IgD-negative memory B cell (primary cell): ENCODE results near the gene PLEKHA6. TPM values are rescaled to one million over a fixed set of nuclear protein-coding genes. Genes with fewer than 3 reads are reported as not detected.
A peak's percentile ranks its signal among the peaks of the same experiment; 100 is the strongest.
"Not testable (repeated sequence)": the region's sequence is repeated elsewhere in the genome, so short reads cannot be mapped to it uniquely, and the experiment has no call there.

Source experiments
- H3K27ac Mint-ChIP-seq, 3 donors: one replicate each; pipeline ENCODE4 v1.8.0; 2020 to 2022; ENCODE audit warnings: mild to moderate bottlenecking in 3 of 3, mixed read lengths in 3 of 3, moderate library complexity in 1 of 3
- H3K27me3 Mint-ChIP-seq: one replicate; pipeline ENCODE4 v1.8.0; 2021; ENCODE audit warnings: mixed read lengths
- H3K36me3 Mint-ChIP-seq: one replicate; pipeline ENCODE4 v1.8.0; 2020; ENCODE audit warnings: mild to moderate bottlenecking, mixed read lengths
- H3K4me1 Mint-ChIP-seq, 3 donors: one replicate each; pipeline ENCODE4 v1.8.0; 2020 to 2022; ENCODE audit warnings: mixed read lengths in 3 of 3, mild to moderate bottlenecking in 1 of 3
- H3K4me3 Mint-ChIP-seq, 4 donors: one replicate each; pipeline ENCODE4 v1.8.0; 2020 to 2022; ENCODE audit warnings: mild to moderate bottlenecking in 4 of 4, mixed read lengths in 4 of 4, moderate library complexity in 3 of 4
- H3K9me3 Mint-ChIP-seq, 3 donors: one replicate each; pipeline ENCODE4 v1.8.0; 2020 to 2021; ENCODE audit warnings: mixed read lengths in 3 of 3, mild to moderate bottlenecking in 1 of 3
- polyA plus RNA-seq: library from polyadenylated mRNA; unstranded; fragments of 300-500 nt; fragmentation: Illumina TruSeq; gene quantifications from one replicate; pipeline ENCODE4 v1.2.3, GENCODE V29; 2021

PLEKHA6 gene
- polyA plus RNA-seq, 1 donor from 2014 or later, result 0.11 TPM

DNA sequence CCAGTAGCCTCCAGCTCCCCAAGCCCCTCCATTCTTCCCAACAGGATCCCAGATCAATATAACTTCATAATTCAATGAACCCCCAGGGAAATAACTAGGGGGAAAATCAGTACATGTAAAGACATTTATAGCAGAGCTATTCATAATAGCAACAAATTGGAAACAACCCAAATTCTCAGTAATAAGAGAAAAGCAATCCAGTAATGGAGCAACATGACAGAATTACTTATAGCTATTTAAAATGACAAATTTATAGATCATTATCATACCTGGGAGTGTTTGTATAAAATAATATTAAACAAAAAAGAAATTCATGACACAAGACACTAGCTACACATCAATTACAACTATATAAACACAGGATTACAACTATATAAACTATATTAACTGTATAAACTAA is 20.2 kb downstream of the PLEKHA6 start:
- Mint-ChIP-seq H3K36me3 (no peaks in the 10 kb centered on the region), H3K4me3 (no peak overlapping the region), H3K9me3 (no peaks in the 10 kb centered on the region), H3K27me3 (peaks cover 7% of the 10 kb centered on the region), H3K27ac (no peak overlapping the region), H3K4me1 (no peaks in the 10 kb centered on the region)

DNA sequence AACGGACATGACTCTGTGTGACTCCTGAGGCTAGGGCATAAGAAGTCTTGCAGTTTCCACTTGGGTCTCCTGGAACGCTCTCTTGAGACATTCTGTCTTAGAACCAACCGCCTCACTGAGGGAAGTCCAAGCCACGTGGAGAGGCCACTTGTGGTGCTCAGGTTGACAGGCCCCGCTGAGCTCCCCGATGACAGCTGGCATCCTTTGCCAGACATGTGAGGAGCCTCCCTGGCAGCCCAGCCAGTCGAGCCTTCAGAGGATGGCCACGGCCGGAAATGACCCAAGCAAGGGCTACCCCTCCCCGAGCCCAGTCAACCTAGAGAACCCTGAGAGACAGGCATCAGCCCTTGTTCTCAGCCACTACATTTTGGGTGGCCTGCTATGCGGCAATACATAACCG is 20.7 kb downstream of the PLEKHA6 start:
- no peak overlapping the region for H3K27ac Mint-ChIP-seq
- H3K9me3 Mint-ChIP-seq, result no peaks in the 10 kb centered on the region
- peaks cover 8% of the 10 kb centered on the region for H3K27me3 Mint-ChIP-seq
- H3K36me3 Mint-ChIP-seq, result no peaks in the 10 kb centered on the region
- H3K4me3 Mint-ChIP-seq, result no peak overlapping the region
- H3K4me1 Mint-ChIP-seq, result no peaks in the 10 kb centered on the region

GRCh38 chr1:204338360-204338759 is 21.4 kb downstream of the PLEKHA6 start:
- H3K27ac Mint-ChIP-seq, result no peak overlapping the region
- peaks cover 10% of the 10 kb centered on the region for H3K27me3 Mint-ChIP-seq
- H3K36me3 Mint-ChIP-seq, result no peaks in the 10 kb centered on the region
- no peaks in the 10 kb centered on the region for H3K4me1 Mint-ChIP-seq
- no peak overlapping the region for H3K4me3 Mint-ChIP-seq
- H3K9me3 Mint-ChIP-seq, result no peaks in the 10 kb centered on the region

- Mint-ChIP-seq H3K36me3 (no peaks in the 10 kb centered on the region), H3K27ac (no peak overlapping the region), H3K27me3 (peaks cover 12% of the 10 kb centered on the region), H3K4me1 (no peaks in the 10 kb centered on the region), H3K4me3 (no peak overlapping the region), H3K9me3 (no peaks in the 10 kb centered on the region)
Measured at GRCh38 chr1:204337583-204337982, 22.1 kb downstream of the PLEKHA6 start.

GRCh38 chr1:204337036-204337429 is 22.7 kb downstream of the PLEKHA6 start:
- Mint-ChIP-seq H3K27ac (no peak overlapping the region), H3K4me1 (no peaks in the 10 kb centered on the region), H3K36me3 (no peaks in the 10 kb centered on the region), H3K27me3 (peaks cover 10% of the 10 kb centered on the region), H3K9me3 (no peaks in the 10 kb centered on the region), H3K4me3 (no peak overlapping the region)

DNA sequence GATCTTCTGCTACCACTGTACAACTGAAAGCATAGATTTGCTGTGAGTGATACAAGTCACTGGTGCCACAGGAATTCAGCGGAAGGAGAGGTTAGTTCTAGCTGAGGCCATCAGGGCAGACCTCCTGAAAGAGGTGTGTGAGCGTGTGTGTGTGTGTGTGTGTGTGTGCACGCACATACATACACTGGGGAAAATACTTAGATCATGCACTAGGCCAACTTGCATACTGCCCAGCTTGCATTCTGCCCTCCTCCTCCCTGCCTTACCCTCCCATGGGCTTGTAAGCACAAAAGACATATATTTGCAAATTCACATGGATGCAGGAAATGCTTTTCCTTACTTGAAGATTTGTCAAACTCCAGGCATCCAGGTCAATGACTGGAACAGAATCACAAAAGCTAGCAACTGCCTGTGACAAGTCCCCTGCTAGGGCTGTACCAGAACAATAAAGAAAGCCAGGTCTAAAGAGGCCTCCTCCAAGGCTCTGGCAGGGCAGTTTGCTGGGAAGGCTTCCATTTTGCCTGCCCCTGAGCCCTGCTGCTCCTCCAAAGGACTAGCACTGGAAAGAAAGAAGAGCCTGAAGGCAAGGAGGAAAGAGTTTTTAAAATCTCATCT is 23.2 kb downstream of the PLEKHA6 start:
- Mint-ChIP-seq H3K4me1 (no peaks in the 10 kb centered on the region), H3K27ac (no peak overlapping the region), H3K9me3 (no peaks in the 10 kb centered on the region), H3K4me3 (no peak overlapping the region), H3K27me3 (peaks cover 10% of the 10 kb centered on the region), H3K36me3 (no peaks in the 10 kb centered on the region)

DNA sequence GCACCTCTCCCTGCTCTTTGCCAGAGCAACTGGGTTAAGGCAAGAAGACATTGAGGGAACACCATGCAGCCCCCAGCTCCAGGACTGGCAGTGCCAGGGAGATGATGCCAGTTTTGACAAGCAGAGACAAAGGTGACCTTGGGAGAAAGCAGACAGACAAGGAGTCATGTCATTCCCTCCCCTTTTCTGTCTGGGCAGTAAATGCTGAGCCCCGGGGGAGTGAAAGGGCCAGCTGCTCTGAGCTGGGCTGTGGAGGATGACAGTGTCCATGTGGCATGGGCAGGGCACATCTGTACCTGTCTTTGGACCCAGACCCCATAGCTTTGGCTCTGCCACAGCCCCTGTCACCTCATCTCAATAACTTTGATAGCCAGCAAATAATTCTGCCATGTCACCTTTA is 24.2 kb downstream of the PLEKHA6 start:
- Mint-ChIP-seq H3K4me3 (no peak overlapping the region), H3K36me3 (peaks cover 1% of the 10 kb centered on the region), H3K9me3 (no peaks in the 10 kb centered on the region), H3K4me1 (peaks cover 0 to 2% (median 0%) of the 10 kb centered on the region in 3 donors), H3K27ac (no peak overlapping the region), H3K27me3 (peaks cover 9% of the 10 kb centered on the region)

DNA sequence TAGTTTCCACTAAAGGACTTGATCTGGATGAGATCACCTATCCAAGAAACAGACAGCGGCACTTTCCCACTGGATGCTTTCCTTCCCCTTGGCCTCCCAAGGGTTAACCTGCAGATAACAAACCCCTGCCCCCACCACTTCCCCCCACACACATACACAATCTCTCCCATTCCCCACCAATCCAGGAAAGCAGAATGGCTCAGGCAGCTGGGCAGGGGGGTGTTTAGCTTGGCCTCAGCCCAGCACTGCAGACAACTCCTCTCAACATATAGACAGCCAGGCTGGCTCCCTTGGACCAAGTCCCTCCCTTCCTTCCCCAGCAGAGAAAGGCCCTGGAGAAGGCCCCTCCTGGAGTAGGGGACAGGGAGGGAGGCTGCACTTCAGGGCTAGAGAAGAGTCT is 24.6 kb downstream of the PLEKHA6 start:
- peaks cover 1% of the 10 kb centered on the region for H3K36me3 Mint-ChIP-seq
- H3K9me3 Mint-ChIP-seq, result no peaks in the 10 kb centered on the region
- H3K27me3 Mint-ChIP-seq, result peaks cover 9% of the 10 kb centered on the region
- peaks cover 0 to 2% (median 0%) of the 10 kb centered on the region in 3 donors for H3K4me1 Mint-ChIP-seq
- H3K4me3 Mint-ChIP-seq, result no peak overlapping the region
- H3K27ac Mint-ChIP-seq, result no peak overlapping the region

DNA sequence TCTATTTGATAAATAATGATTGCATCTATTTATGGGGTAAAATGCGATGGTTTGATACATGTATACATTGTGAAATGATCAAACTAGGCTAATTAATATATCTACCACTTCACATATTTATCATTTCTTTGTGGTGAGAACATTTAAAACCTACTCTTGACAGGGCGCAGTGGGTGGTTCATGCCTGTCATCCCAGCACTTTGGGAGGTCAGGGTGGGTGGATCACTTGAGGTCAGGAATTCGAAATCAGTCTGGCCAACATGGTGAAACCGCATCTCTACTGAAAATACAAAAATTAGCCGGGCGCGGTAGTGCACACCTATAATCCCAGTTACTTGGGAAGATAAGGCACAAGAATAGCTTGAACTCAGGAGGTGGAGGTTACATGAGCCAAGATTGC is 25.3 kb downstream of the PLEKHA6 start:
- Mint-ChIP-seq H3K27me3 (peaks cover 8% of the 10 kb centered on the region), H3K9me3 (no peaks in the 10 kb centered on the region), H3K36me3 (peaks cover 1% of the 10 kb centered on the region), H3K4me1 (peaks cover 0 to 2% (median 0%) of the 10 kb centered on the region in 3 donors), H3K4me3 (no peak overlapping the region), H3K27ac (no peak overlapping the region)

- peaks cover 0 to 2% (median 0%) of the 10 kb centered on the region in 3 donors for H3K4me1 Mint-ChIP-seq
- H3K36me3 Mint-ChIP-seq, result peaks cover 1% of the 10 kb centered on the region
- peak overlapping the region in 1 of 3 donors; percentile 44 for H3K27ac Mint-ChIP-seq
- H3K9me3 Mint-ChIP-seq, result no peaks in the 10 kb centered on the region
- no peak overlapping the region for H3K4me3 Mint-ChIP-seq
- H3K27me3 Mint-ChIP-seq, result peaks cover 9% of the 10 kb centered on the region
Measured at GRCh38 chr1:204333427-204333826, 26.3 kb downstream of the PLEKHA6 start.

DNA sequence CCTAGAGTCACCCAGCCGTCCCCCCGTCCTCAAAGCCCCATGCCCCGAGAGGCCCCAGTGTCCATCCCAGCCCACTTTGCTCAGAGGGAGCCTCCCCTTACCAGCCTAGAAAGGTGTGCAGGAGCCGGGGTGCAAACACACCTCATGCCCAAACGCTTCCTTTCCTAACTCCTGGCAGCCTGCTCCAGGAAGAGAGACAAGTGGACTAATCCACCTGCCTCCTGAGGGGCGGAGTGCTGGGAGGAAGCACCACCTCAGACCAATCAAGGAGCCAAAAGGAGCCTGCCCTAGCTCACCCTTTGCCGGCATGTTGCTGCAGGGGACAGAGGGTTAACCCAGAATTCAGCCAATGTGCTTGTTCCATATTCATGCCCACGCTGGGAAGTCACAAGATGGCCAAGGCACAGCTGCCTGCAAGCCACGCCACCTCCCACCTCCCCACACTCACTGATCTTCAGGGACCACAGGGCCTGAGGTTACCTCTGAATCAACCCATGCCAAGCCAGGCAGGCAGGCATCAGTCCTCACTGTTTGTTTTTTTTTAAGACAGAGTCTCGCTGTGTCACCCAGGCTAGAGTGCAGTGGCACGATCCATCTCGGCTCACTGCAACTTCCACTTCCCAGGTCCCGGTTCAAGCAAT is 27.8 kb downstream of the PLEKHA6 start:
- Mint-ChIP-seq H3K9me3 (no peaks in the 10 kb centered on the region), H3K27me3 (peaks cover 9% of the 10 kb centered on the region), H3K4me1 (peaks cover 0 to 2% (median 0%) of the 10 kb centered on the region in 3 donors), H3K36me3 (peaks cover 1% of the 10 kb centered on the region), H3K4me3 (peak overlapping the region in 1 of 4 donors; percentile 17), H3K27ac (peak overlapping the region in 1 of 3 donors; percentile 67)

GRCh38 chr1:204331275-204331674 is 28.5 kb downstream of the PLEKHA6 start:
- no peaks in the 10 kb centered on the region for H3K9me3 Mint-ChIP-seq

DNA sequence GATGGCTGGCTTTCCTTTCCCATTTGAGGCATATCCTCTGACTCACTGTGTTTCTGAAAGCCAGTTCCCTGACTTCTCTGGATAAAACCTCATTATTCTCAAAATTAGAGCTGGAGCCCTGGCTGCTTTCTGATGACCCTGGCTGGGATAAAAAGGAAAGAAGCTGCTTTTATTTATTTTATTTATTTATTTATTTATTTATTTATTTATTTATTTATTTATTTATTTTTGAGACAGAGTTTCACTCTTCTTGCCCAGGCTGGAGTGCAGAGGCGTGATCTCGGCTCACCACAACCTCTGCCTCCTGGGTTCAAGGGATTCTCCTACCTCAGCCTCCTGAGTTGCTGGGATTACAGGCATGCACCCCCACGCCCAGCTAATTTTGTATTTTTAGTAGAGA is 31.9 kb downstream of the PLEKHA6 start:
- not testable (repeated sequence) for H3K4me3 Mint-ChIP-seq, H3K36me3 Mint-ChIP-seq, H3K9me3 Mint-ChIP-seq, H3K27me3 Mint-ChIP-seq, H3K27ac Mint-ChIP-seq, H3K4me1 Mint-ChIP-seq

More at GRCh38 chr1:204331275-204331674, 28.5 kb downstream of the PLEKHA6 start:
- H3K4me3 Mint-ChIP-seq, result no peak overlapping the region
- H3K27ac Mint-ChIP-seq, result no peak overlapping the region
- peaks cover 1% of the 10 kb centered on the region for H3K36me3 Mint-ChIP-seq
- H3K4me1 Mint-ChIP-seq, result peaks cover 0 to 2% (median 0%) of the 10 kb centered on the region in 3 donors
- H3K27me3 Mint-ChIP-seq, result peaks cover 12% of the 10 kb centered on the region

GRCh38 chr1:204327359-204327758 is 32.4 kb downstream of the PLEKHA6 start:
- peaks cover 8% of the 10 kb centered on the region for H3K27me3 Mint-ChIP-seq
- peaks cover 0 to 3% (median 0%) of the 10 kb centered on the region in 3 donors for H3K9me3 Mint-ChIP-seq
- peaks cover 1% of the 10 kb centered on the region for H3K36me3 Mint-ChIP-seq

GRCh38 chr1:204326771-204327300 is 32.9 kb downstream of the PLEKHA6 start:
- Mint-ChIP-seq H3K36me3 (peaks cover 1% of the 10 kb centered on the region), H3K27ac (no peak overlapping the region), H3K27me3 (peaks cover 8% of the 10 kb centered on the region), H3K9me3 (peaks cover 0 to 3% (median 0%) of the 10 kb centered on the region in 3 donors), H3K4me3 (peak overlapping the region in 1 of 4 donors; percentile 39), H3K4me1 (peaks cover 0 to 2% (median 0%) of the 10 kb centered on the region in 3 donors)

More at GRCh38 chr1:204327359-204327758, 32.4 kb downstream of the PLEKHA6 start:
- no peak overlapping the region for H3K27ac Mint-ChIP-seq
- H3K4me3 Mint-ChIP-seq, result no peak overlapping the region
- peaks cover 0 to 2% (median 0%) of the 10 kb centered on the region in 3 donors for H3K4me1 Mint-ChIP-seq

DNA sequence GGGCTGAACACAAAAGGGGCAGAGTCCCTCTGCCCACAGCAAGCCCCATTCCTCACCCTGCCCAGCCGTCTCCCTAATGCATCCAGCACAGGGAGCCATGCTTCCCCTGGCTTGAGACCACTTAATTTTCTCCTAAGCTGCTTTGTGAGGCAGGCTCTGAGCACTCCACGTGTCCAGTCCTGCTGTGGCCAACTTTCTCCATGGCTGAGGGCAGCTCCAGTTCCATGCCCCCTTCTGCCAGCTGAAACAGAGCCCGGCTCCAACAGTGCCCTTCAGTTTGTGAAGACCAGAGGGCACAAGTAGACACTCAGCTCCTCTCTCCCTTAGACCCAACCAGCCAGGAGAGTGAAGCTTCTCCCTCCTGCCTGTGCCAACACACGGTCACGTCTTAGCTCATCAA is 33.8 kb downstream of the PLEKHA6 start:
- Mint-ChIP-seq H3K27ac (no peak overlapping the region), H3K9me3 (peaks cover 0 to 3% (median 0%) of the 10 kb centered on the region in 3 donors), H3K4me3 (no peak overlapping the region), H3K36me3 (no peaks in the 10 kb centered on the region), H3K4me1 (no peaks in the 10 kb centered on the region), H3K27me3 (peaks cover 8% of the 10 kb centered on the region)
